HEK293T (cell line): ENCODE data around the gene ZFYVE16.

ENCODE experiments used
- ARNT ChIP-seq: fragments of 450-650 bp; IDR thresholded peaks from 2 replicates; pipeline ENCODE4 v1.6.1; 2017; ENCODE audit warnings: mild to moderate bottlenecking
- BHLHE40 ChIP-seq: fragments of 450-650 bp; IDR thresholded peaks from 2 replicates; pipeline ENCODE4 v1.6.1; 2016; ENCODE audit warnings: mild to moderate bottlenecking, moderate library complexity, borderline replicate concordance
- CTBP1 ChIP-seq: fragments of 450-650 bp; IDR thresholded peaks from 2 replicates; pipeline ENCODE4 v1.6.1; 2016; ENCODE audit warnings: borderline replicate concordance
- FOXA1 ChIP-seq: fragments of 450-650 bp; IDR thresholded peaks from 2 replicates; pipeline ENCODE4 v1.6.1; 2016; ENCODE audit warnings: mild to moderate bottlenecking
- FOXK2 ChIP-seq: fragments of 450-650 bp; IDR thresholded peaks from 2 replicates; pipeline ENCODE4 v1.6.1; 2016; ENCODE audit warnings: mild to moderate bottlenecking
- FOXM1 ChIP-seq: fragments of 450-650 bp; IDR thresholded peaks from 2 replicates; pipeline ENCODE4 v1.6.1; 2017; ENCODE audit warnings: mild to moderate bottlenecking, borderline replicate concordance
- HDGF ChIP-seq: fragments of 450-650 bp; IDR thresholded peaks from 2 replicates; pipeline ENCODE4 v1.6.1; 2017; ENCODE audit warnings: antibody characterized with exemption, borderline replicate concordance
- L3MBTL2 ChIP-seq: fragments of 450-650 bp; conservative IDR thresholded peaks from 2 replicates; pipeline ENCODE4 v1.6.1; 2016; ENCODE audit warnings: mild to moderate bottlenecking
- LEF1 ChIP-seq: fragments of 450-650 bp; IDR thresholded peaks from 2 replicates; pipeline ENCODE4 v1.6.1; 2017; ENCODE audit warnings: mild to moderate bottlenecking, borderline replicate concordance
- SP1 ChIP-seq: fragments of 450-650 bp; IDR thresholded peaks from 2 replicates; pipeline ENCODE4 v1.6.1; 2017
- SUZ12 ChIP-seq: fragments of 450-650 bp; IDR thresholded peaks from 2 replicates; pipeline ENCODE4 v1.6.1; 2016; ENCODE audit warnings: mild to moderate bottlenecking
- TARDBP ChIP-seq: fragments of 450-650 bp; IDR thresholded peaks from 2 replicates; pipeline ENCODE4 v1.6.1; 2016
- ZNF384 ChIP-seq: fragments of 450-650 bp; IDR thresholded peaks from 2 replicates; pipeline ENCODE4 v1.6.1; 2016
- TF ChIP-seq, protein P1 (sequence below): fragments of 450-650 bp; IDR thresholded peaks from 2 replicates; pipeline ENCODE4 v1.6.1; 2016

- TF ChIP-seq HDGF (no peak), SP1 (no peak), FOXM1 (no peak), SUZ12 (no peak), FOXA1 (no peak), FOXK2 (no peak), ZNF384 (no peak), CTBP1 (no peak), BHLHE40 (no peak), L3MBTL2 (no peak), LEF1 (no peak), TARDBP (no peak), ARNT (no peak)
- TF ChIP-seq, protein P1, sequence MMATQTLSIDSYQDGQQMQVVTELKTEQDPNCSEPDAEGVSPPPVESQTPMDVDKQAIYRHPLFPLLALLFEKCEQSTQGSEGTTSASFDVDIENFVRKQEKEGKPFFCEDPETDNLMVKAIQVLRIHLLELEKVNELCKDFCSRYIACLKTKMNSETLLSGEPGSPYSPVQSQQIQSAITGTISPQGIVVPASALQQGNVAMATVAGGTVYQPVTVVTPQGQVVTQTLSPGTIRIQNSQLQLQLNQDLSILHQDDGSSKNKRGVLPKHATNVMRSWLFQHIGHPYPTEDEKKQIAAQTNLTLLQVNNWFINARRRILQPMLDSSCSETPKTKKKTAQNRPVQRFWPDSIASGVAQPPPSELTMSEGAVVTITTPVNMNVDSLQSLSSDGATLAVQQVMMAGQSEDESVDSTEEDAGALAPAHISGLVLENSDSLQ, result no peak
Observed at GRCh38 chr5:80369521-80369920, 38.3 kb upstream of the ZFYVE16 start.
